Measurements from ENCODE around the gene RTF1.

RTF1 gene

GRCh38 chr15:41520636-41521035 lies 103.7 kb downstream of the RTF1 start:
- TF ChIP-seq GATA2 (IDR thresholded peaks at IDR 0.05; ENCODE audit: low read depth, low read length) = no peak
- no peak for TF ChIP-seq GATA3 (IDR thresholded peaks at IDR 0.05; ENCODE audit: low read depth, low read length)

GRCh38 chr15:41521614-41522013 lies 104.7 kb downstream of the RTF1 start:
- TF ChIP-seq GATA3 (IDR thresholded peaks at IDR 0.05; ENCODE audit: low read depth, low read length) (no peak), GATA2 (IDR thresholded peaks at IDR 0.05; ENCODE audit: low read depth, low read length) (no peak)

GRCh38 chr15:41523097-41523496 lies 106.2 kb downstream of the RTF1 start:
- TF ChIP-seq GATA3 (IDR thresholded peaks at IDR 0.05; ENCODE audit: low read depth, low read length) = no peak
- no peak for TF ChIP-seq GATA2 (IDR thresholded peaks at IDR 0.05; ENCODE audit: low read depth, low read length)

- TF ChIP-seq GATA3 (IDR thresholded peaks at IDR 0.05; ENCODE audit: low read depth, low read length) (no peak), GATA2 (IDR thresholded peaks at IDR 0.05; ENCODE audit: low read depth, low read length) (no peak)
Measured at GRCh38 chr15:41530363-41530956, 113.6 kb downstream of the RTF1 start.

Measured in SH-SY5Y (cell line).